Measurements from ENCODE around the gene TTLL5. TPM values are rescaled to one million over a fixed set of nuclear protein-coding genes. Genes with fewer than 3 reads are reported as not detected.

The TTLL5 gene
- total and polyA plus RNA-seq, 2 of the 13 experiments (the other 11 are each of a cell fraction or from before 2014, with no cell fraction given), result 11.8 to 18.8 TPM

DNA sequence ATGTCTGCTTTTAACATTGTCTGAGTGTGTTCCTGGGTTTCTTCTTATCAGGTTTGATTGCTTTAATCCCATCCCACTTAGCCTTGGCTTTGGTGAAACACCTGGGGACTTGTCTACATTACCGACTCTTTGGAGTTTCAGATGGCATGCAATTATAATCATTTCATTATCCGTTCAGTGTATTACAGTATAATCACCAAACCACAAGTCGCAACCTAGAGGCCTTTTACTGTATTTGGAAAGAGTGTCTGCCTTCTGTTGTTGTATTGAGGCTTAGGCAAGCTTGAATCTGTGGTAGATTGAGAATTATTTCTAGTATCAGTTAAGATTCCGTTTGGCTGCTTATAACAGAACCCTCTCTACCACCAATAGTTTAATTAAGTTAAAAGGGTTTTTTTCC, 216.8 kb downstream of the TTLL5 start:
- no TSS peak for BruUV-seq (replicated peaks)
- ChIA-PET CTCF (ENCODE audit: low intra/inter-chr PET ratio, low total read pairs) (no interaction called here), POLR2A (no interaction called here)
- ATAC-seq (no peak), DNase-seq (ENCODE audit: low spot score) (no peak), FAIRE-seq (no peak)
- intact Hi-C loops (cut with micrococcal nuclease; ENCODE audit: unreplicated experiment) (no loop called here), in situ Hi-C loops (cut with HindIII; ENCODE audit: extremely low pct_ligation_motif_present, low pct_unique_long_range_greater_than_20kb) (no loop called here)
- peaks cover 17% of the 10 kb centered on the region for H3K4me1 ChIP-seq (ENCODE audit: insufficient read depth, low read length)
- H3K4me3 ChIP-seq (replicated peaks in 1 of 3; ENCODE audit: insufficient read depth in 1 of 3, low read depth in 2 of 3, low read length in 3 of 3), result no peak overlapping the region
- no peak overlapping the region for H3K27ac ChIP-seq (ENCODE audit: extremely low read length, insufficient read depth, low read length)
- H3K4me2 ChIP-seq (ENCODE audit: low read depth, low read length), result no peak overlapping the region
- TF ChIP-seq SNRNP70 (IDR thresholded peaks at IDR 0.05; ENCODE audit: low read depth, low read length) (no peak), ZNF678 (CRISPR knock-in tag; IDR thresholded peaks at IDR 0.05) (no peak), ZNF432 (CRISPR knock-in tag; IDR thresholded peaks at IDR 0.05; ENCODE audit: borderline replicate concordance) (no peak), CENPT (CRISPR knock-in tag; IDR thresholded peaks at IDR 0.05; ENCODE audit: low read depth) (no peak), MEIS1 (CRISPR knock-in tag; IDR thresholded peaks at IDR 0.05; ENCODE audit: borderline replicate concordance) (no peak), XRCC5 (optimal IDR thresholded peaks at IDR 0.05; ENCODE audit: low read length) (no peak), ZNF354B (CRISPR knock-in tag; IDR thresholded peaks at IDR 0.05) (no peak), ZNF768 (CRISPR knock-in tag; IDR thresholded peaks at IDR 0.05) (no peak), ZNF234 (CRISPR knock-in tag; conservative IDR thresholded peaks at IDR 0.05) (no peak), ZFP90 (CRISPR knock-in tag; IDR thresholded peaks at IDR 0.05; ENCODE audit: borderline replicate concordance) (no peak), BCL6 (CRISPR knock-in tag; IDR thresholded peaks at IDR 0.05) (no peak), ELF4 (CRISPR knock-in tag; IDR thresholded peaks at IDR 0.05; ENCODE audit: borderline replicate concordance) (no peak)
- TF ChIP-seq, protein P1, sequence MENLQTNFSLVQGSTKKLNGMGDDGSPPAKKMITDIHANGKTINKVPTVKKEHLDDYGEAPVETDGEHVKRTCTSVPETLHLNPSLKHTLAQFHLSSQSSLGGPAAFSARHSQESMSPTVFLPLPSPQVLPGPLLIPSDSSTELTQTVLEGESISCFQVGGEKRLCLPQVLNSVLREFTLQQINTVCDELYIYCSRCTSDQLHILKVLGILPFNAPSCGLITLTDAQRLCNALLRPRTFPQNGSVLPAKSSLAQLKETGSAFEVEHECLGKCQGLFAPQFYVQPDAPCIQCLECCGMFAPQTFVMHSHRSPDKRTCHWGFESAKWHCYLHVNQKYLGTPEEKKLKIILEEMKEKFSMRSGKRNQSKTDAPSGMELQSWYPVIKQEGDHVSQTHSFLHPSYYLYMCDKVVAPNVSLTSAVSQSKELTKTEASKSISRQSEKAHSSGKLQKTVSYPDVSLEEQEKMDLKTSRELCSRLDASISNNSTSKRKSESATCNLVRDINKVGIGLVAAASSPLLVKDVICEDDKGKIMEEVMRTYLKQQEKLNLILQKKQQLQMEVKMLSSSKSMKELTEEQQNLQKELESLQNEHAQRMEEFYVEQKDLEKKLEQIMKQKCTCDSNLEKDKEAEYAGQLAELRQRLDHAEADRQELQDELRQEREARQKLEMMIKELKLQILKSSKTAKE (CRISPR knock-in tag; IDR thresholded peaks at IDR 0.05; ENCODE audit: borderline replicate concordance), result no peak
- TF ChIP-seq, protein P2, sequence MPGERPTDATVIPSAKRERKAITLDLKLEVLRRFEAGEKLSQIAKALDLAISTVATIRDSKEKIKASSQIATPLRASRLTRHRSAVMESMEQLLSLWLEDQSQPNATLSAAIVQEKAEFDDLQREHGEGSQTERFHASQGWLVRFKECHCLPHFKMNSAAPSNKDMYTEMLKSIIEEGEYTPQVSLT (CRISPR knock-in tag; IDR thresholded peaks at IDR 0.05; ENCODE audit: borderline replicate concordance, low read depth), result no peak
- no peaks in the 10 kb centered on the region for H3K79me2 ChIP-seq (ENCODE audit: insufficient read depth, low read length)
- no peaks in the 10 kb centered on the region for H3K27me3 ChIP-seq (ENCODE audit: control insufficient read depth in 1 of 2, insufficient read depth in 2 of 2, low read length in 2 of 2)
- no peak overlapping the region for H2AFZ ChIP-seq (ENCODE audit: low read length)
- no peaks in the 10 kb centered on the region for H3K9me3 ChIP-seq (ENCODE audit: low read length)
- peaks cover 0 to under 1% of the 10 kb centered on the region in 2 experiments; a peak in 2 of 5 replicates for H3K36me3 ChIP-seq (replicated peaks in 1 of 2; ENCODE audit: control insufficient read depth in 1 of 2, insufficient read depth in 2 of 2, low read length in 2 of 2)
- H3K9ac ChIP-seq (ENCODE audit: insufficient read depth, low read depth, low read length), result no peak overlapping the region
- H4K20me1 ChIP-seq (ENCODE audit: insufficient read depth, low read length), result no peaks in the 10 kb centered on the region
- WGBS (ENCODE audit: low lambda C conversion rate), result 98% methylated on average over 4 of the region's 4 CpGs
